ENCODE results near the gene ATXN1. TPM values are rescaled to one million over a fixed set of nuclear protein-coding genes. Genes with fewer than 3 reads are reported as not detected.

The ATXN1 gene
- total RNA-seq, 1 donor, result 48.5 TPM

GRCh38 chr6:16767765-16768476 lies 6.7 kb upstream of the ATXN1 start:
- Histone ChIP-seq H3K4me3 (ENCODE audit: insufficient read depth, low read length) (no peak overlapping the region), H3K9me3 (ENCODE audit: low read depth, low read length) (no peaks in the 10 kb centered on the region), H4K20me1 (ENCODE audit: insufficient read depth, low read length) (no peaks in the 10 kb centered on the region), H3K4me2 (ENCODE audit: insufficient read depth, low read length) (peak overlapping the region; percentile 63), H3K4me1 (ENCODE audit: insufficient read depth, low read length) (peaks cover 74% of the 10 kb centered on the region), H3K27me3 (ENCODE audit: insufficient read depth, low read length) (no peaks in the 10 kb centered on the region), H3K36me3 (ENCODE audit: insufficient read depth, low read length) (no peaks in the 10 kb centered on the region), H2AFZ (ENCODE audit: low read length) (no peak overlapping the region), H3K27ac (ENCODE audit: low read depth, low read length) (peak overlapping the region; percentile 86), H3K79me2 (ENCODE audit: insufficient read depth, low read length) (no peaks in the 10 kb centered on the region)
- no peak for TF ChIP-seq CTCF (IDR thresholded peaks at IDR 0.05; ENCODE audit: extremely low read depth, low read depth, low read length)
- no peak for DNase-seq (ENCODE audit: insufficient read length, low spot score, missing footprints)

DNA sequence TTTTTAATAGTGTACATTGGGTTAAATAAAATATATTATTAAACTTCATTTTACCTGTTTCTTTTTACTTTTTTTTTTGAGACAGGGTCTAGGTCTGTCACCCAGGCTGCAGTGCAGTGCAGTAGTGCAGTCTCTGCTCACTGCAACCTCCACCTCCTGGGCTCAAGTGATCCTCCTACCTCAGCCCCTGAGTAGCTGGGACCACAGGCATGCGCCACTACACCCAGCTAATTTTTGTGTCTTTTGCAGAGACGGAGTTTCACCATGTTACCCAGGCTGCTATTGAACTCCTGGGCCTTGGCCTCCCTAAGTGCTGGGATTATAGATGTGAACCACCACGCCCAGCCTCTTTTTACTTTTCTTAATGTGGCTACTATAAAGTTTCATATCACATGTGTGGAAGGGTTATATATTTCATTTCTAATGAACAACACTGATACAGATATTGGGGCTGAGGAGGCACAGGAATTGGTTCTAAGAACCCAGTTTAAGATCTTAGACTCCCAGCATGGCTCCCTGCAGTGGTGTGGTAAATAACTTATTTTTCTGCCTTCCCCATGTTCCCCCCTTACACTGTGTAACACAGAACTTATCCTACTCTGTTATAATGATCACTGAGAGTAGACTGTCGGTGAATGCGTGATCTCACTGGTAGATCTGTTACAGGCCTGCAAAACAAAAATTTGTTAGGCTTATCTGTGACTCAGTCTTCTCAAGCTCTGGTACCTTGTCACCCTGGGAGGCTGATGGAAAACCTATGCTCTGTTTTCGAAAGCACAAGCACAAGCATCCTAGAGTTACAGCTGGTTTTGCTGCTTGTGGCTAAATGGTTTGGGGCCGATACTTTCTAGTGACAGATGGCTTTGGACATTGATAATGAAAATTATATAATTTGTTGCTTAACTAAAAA lies 5.8 kb upstream of the ATXN1 start:
- H3K4me2 ChIP-seq (ENCODE audit: insufficient read depth, low read length), result peak overlapping the region; percentile 24
- no peaks in the 10 kb centered on the region for H3K27me3 ChIP-seq (ENCODE audit: insufficient read depth, low read length)
- no peak for DNase-seq (ENCODE audit: insufficient read length, low spot score, missing footprints)
- TF ChIP-seq CTCF (IDR thresholded peaks at IDR 0.05; ENCODE audit: extremely low read depth, low read depth, low read length), result no peak
- peaks cover 78% of the 10 kb centered on the region for H3K4me1 ChIP-seq (ENCODE audit: insufficient read depth, low read length)
- H3K9me3 ChIP-seq (ENCODE audit: low read depth, low read length), result no peaks in the 10 kb centered on the region
- H3K4me3 ChIP-seq (ENCODE audit: insufficient read depth, low read length), result no peak overlapping the region
- no peaks in the 10 kb centered on the region for H3K79me2 ChIP-seq (ENCODE audit: insufficient read depth, low read length)
- H3K27ac ChIP-seq (ENCODE audit: low read depth, low read length), result peak overlapping the region; percentile 86
- H4K20me1 ChIP-seq (ENCODE audit: insufficient read depth, low read length), result no peaks in the 10 kb centered on the region
- no peak overlapping the region for H2AFZ ChIP-seq (ENCODE audit: low read length)
- no peaks in the 10 kb centered on the region for H3K36me3 ChIP-seq (ENCODE audit: insufficient read depth, low read length)

DNA sequence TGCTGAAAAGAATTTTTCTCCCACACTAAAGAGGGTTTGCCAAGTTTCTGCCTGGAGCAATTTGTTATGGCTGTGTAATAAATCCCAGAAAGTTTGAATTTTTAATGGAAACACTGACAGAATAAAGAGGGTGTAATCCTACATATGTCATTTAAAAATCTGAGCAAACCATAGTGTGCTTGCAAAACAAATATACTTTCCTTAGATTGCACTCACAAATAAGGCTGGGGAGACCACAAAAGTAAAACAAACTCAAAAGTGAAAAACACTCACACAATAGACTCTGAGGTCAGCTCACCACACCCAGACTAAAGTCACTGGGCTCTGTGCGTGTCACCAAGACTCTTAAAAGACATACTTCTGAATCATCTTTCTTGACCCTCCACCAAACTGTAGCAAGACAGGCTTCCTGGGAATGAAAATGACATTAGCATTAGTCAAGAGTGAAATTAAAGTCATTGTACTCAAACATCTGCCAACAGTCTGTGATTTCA lies 4.8 kb upstream of the ATXN1 start:
- H3K36me3 ChIP-seq (ENCODE audit: insufficient read depth, low read length), result no peaks in the 10 kb centered on the region
- no peak overlapping the region for H2AFZ ChIP-seq (ENCODE audit: low read length)
- H3K4me3 ChIP-seq (ENCODE audit: insufficient read depth, low read length), result no peak overlapping the region
- peaks cover under 1% of the 10 kb centered on the region for H3K79me2 ChIP-seq (ENCODE audit: insufficient read depth, low read length)
- H3K4me1 ChIP-seq (ENCODE audit: insufficient read depth, low read length), result peaks cover 78% of the 10 kb centered on the region
- H3K27me3 ChIP-seq (ENCODE audit: insufficient read depth, low read length), result no peaks in the 10 kb centered on the region
- no peak for TF ChIP-seq CTCF (IDR thresholded peaks at IDR 0.05; ENCODE audit: extremely low read depth, low read depth, low read length)
- peak overlapping the region; percentile 86 for H3K27ac ChIP-seq (ENCODE audit: low read depth, low read length)
- DNase-seq (ENCODE audit: insufficient read length, low spot score, missing footprints), result peak; percentile 82
- no peaks in the 10 kb centered on the region for H4K20me1 ChIP-seq (ENCODE audit: insufficient read depth, low read length)
- peak overlapping the region; percentile 44 for H3K4me2 ChIP-seq (ENCODE audit: insufficient read depth, low read length)
- no peaks in the 10 kb centered on the region for H3K9me3 ChIP-seq (ENCODE audit: low read depth, low read length)

DNA sequence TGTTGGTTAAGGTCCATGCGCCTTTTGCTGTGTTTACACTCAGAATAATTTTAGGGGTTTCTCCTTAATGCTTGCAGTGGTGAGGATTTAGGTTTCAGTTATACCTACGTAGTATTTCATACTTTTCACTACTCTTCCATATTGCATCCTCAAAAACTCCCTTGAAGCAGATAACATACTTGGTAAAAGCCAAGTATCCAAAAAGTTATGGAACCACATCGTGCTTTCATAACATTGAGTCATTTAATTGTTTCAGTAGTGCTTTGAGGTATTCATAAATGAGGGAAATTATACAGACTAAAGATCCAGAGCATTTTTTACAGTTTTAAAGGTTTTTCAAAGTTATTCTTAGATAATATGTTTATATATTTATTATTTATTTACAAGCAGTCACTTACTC lies 4.0 kb upstream of the ATXN1 start:
- H3K27ac ChIP-seq (ENCODE audit: low read depth, low read length), result peak overlapping the region; percentile 86
- H4K20me1 ChIP-seq (ENCODE audit: insufficient read depth, low read length), result no peaks in the 10 kb centered on the region
- peaks cover 69% of the 10 kb centered on the region for H3K4me1 ChIP-seq (ENCODE audit: insufficient read depth, low read length)
- no peak for TF ChIP-seq CTCF (IDR thresholded peaks at IDR 0.05; ENCODE audit: extremely low read depth, low read depth, low read length)
- no peak overlapping the region for H2AFZ ChIP-seq (ENCODE audit: low read length)
- H3K36me3 ChIP-seq (ENCODE audit: insufficient read depth, low read length), result no peaks in the 10 kb centered on the region
- no peak for DNase-seq (ENCODE audit: insufficient read length, low spot score, missing footprints)
- no peak overlapping the region for H3K4me3 ChIP-seq (ENCODE audit: insufficient read depth, low read length)
- H3K79me2 ChIP-seq (ENCODE audit: insufficient read depth, low read length), result peaks cover 3% of the 10 kb centered on the region
- no peaks in the 10 kb centered on the region for H3K9me3 ChIP-seq (ENCODE audit: low read depth, low read length)
- H3K4me2 ChIP-seq (ENCODE audit: insufficient read depth, low read length), result no peak overlapping the region
- no peaks in the 10 kb centered on the region for H3K27me3 ChIP-seq (ENCODE audit: insufficient read depth, low read length)
